ENCODE data around the gene ZNF521. TPM values are rescaled to one million over a fixed set of nuclear protein-coding genes. Genes with fewer than 3 reads are reported as not detected.

The ZNF521 gene
- total RNA-seq, 1 donor from 2014 or later, result 10.3 TPM

DNA sequence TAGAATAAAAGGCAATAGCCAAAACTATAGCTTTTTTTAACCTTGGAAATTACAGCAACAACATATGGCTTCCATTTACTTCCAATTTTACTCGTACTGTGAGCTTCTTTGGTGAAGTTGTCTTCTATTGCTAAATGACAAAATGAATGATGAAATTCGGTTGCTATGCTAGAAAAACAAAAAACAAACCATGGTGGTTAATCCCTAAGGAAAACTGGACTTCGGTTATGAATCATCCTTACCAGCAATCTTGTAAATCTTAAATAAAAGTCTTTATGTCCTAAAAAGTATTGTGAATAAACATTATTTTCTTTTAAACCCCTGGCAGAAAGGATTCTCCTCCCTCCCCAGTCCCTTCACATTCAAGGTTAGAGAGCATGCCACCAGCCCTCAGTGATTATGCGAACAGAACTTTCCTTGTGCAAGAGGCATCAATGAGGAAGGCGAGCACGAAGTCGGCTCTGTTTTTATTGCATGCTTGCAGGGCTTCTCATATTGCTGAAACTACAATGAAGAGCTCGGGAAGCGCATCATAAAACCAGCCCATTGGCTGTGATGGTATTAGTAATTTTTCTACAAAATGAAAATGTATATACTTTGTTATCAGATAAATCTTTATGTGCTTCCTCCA lies 62.9 kb downstream of the ZNF521 start:
- Histone ChIP-seq H3K27me3 (ENCODE audit: low read depth) (no peaks in the 10 kb centered on the region), H3K9me3 (replicated peaks) (no peaks in the 10 kb centered on the region), H3K4me1 (peaks cover 53% of the 10 kb centered on the region), H3K4me3 (no peak overlapping the region), H3K27ac (replicated peaks) (peak overlapping the region; percentile 87), H3K36me3 (no peaks in the 10 kb centered on the region)
- intact Hi-C loops (cut with micrococcal nuclease), result loop anchor here (10.0 kb wide), 1 partner anchor 56 kb away; no protein-coding TSS in a partner anchor
- TF ChIP-seq CTCF (IDR thresholded peaks at IDR 0.05; ENCODE audit: borderline replicate concordance), result no peak
- no peak for DNase-seq

DNA sequence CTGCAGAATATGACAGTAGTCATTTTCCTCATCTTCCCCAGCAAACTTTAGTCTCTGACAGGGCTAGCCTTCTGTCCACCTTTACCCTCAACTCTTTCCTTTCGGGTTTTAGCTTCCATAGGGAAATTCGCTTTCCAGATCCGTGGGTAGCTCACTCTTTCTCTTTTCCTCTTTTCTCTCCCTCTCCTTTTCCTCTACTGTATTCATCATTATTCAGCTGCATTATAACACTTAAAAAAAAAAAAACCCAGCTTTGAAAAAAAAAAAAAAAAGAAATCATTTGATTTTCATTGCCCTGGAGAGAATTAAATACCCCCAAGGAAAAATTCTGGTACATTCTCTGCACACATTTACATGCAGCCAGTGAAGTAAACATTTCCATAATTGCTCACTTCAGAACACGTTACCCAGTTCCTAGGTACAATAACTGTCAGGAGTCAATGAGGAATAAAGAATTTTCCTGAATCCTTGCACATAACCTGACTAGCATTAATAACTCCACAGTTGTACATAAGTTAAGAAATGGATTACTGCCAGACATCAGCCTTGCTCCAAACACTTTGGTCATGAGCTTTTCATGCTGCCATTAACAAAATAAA lies 63.5 kb downstream of the ZNF521 start:
- Histone ChIP-seq H3K27me3 (ENCODE audit: low read depth) (no peaks in the 10 kb centered on the region), H3K36me3 (no peaks in the 10 kb centered on the region), H3K27ac (replicated peaks) (peak overlapping the region; percentile 87), H3K4me3 (no peak overlapping the region), H3K9me3 (replicated peaks) (no peaks in the 10 kb centered on the region), H3K4me1 (peaks cover 60% of the 10 kb centered on the region)
- intact Hi-C loops (cut with micrococcal nuclease), result loop anchor here (10.0 kb wide), 1 partner anchor 56 kb away; no protein-coding TSS in a partner anchor
- TF ChIP-seq CTCF (IDR thresholded peaks at IDR 0.05; ENCODE audit: borderline replicate concordance), result no peak
- DNase-seq, result no peak

- H3K4me1 ChIP-seq, result peaks cover 73% of the 10 kb centered on the region
- intact Hi-C loops (cut with micrococcal nuclease), result loop anchor here (10.0 kb wide), 1 partner anchor 58 kb away; no protein-coding TSS in a partner anchor
- no peak overlapping the region for H3K4me3 ChIP-seq
- H3K27me3 ChIP-seq (ENCODE audit: low read depth), result no peaks in the 10 kb centered on the region
- peak overlapping the region; percentile 87 for H3K27ac ChIP-seq (replicated peaks)
- TF ChIP-seq CTCF (IDR thresholded peaks at IDR 0.05; ENCODE audit: borderline replicate concordance), result no peak
- no peaks in the 10 kb centered on the region for H3K9me3 ChIP-seq (replicated peaks)
- DNase-seq, result no peak
- H3K36me3 ChIP-seq, result no peaks in the 10 kb centered on the region
Observed at GRCh38 chr18:25287106-25287505, 64.9 kb downstream of the ZNF521 start.

DNA sequence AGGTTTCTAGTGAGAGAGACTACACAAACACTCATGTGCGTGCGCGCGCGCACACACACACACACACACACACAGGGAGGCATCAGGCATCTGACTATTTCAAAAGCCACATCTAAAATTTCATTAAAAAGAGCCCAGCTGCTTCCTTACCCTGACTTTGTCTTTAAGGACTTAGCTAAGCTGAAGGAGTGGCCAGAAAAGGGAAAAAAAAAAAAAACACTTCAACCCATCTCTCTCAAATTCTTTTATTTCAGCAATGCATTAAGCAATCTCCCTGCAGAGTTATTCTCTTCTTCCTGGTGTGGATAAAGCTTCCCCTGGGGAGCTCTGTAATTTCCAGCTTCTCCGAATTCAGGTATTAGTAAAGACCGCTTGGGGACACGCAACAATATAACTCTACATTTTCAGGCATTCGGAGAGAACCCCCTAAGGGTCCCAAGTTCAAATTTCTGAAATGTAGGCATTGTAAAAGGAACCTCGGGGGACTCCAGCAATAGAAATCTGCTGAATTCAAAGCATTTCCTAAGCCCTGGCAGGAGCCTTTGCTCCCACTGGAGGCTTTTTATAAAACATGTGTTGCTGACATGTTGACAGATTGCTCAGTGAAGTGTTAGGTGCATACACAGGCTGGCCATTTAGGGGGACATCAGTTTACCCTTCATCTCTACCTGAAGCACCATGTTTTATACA lies 67.0 kb downstream of the ZNF521 start:
- Histone ChIP-seq H3K9me3 (replicated peaks) (no peaks in the 10 kb centered on the region), H3K4me3 (peak overlapping the region; percentile 46), H3K4me1 (peaks cover 93% of the 10 kb centered on the region), H3K27me3 (ENCODE audit: low read depth) (no peaks in the 10 kb centered on the region), H3K36me3 (no peaks in the 10 kb centered on the region), H3K27ac (replicated peaks) (peak overlapping the region; percentile 87)
- intact Hi-C loops (cut with micrococcal nuclease), result loop anchor here (5.0 to 10.0 kb wide), 2 partner anchors 43 to 60 kb away; no protein-coding TSS in a partner anchor
- TF ChIP-seq CTCF (IDR thresholded peaks at IDR 0.05; ENCODE audit: borderline replicate concordance), result no peak
- DNase-seq, result no peak

GRCh38 chr18:25284281-25284680 lies 67.7 kb downstream of the ZNF521 start:
- H3K36me3 ChIP-seq, result no peaks in the 10 kb centered on the region
- peak overlapping the region; percentile 87 for H3K27ac ChIP-seq (replicated peaks)
- DNase-seq, result no peak
- H3K4me3 ChIP-seq, result peak overlapping the region; percentile 46
- intact Hi-C loops (cut with micrococcal nuclease), result loop anchor here (5.0 to 10.0 kb wide), 2 partner anchors 42 to 61 kb away; no protein-coding TSS in a partner anchor
- no peak for TF ChIP-seq CTCF (IDR thresholded peaks at IDR 0.05; ENCODE audit: borderline replicate concordance)
- peaks cover 98% of the 10 kb centered on the region for H3K4me1 ChIP-seq
- no peaks in the 10 kb centered on the region for H3K27me3 ChIP-seq (ENCODE audit: low read depth)
- H3K9me3 ChIP-seq (replicated peaks), result no peaks in the 10 kb centered on the region

All from left ventricle myocardium inferior (tissue), 1 donor.